DOHH2 (cell line): ENCODE measurements around the gene SLC15A4.

Experiments used
- H3F3A ChIP-seq: fragments of 200-600 bp; sonication (generic), shearing (Covaris generic); 2 replicates; pipeline ENCODE4 v1.6.0; 2016; ENCODE audit warnings: antibody characterized with exemption, mild to moderate bottlenecking; ENCODE audit not compliant: control insufficient read depth, insufficient read depth
- H3K27ac ChIP-seq: fragments of 200-600 bp; sonication (generic); 2 replicates; pipeline ENCODE4 v1.5.1; 2014; ENCODE audit warnings: low read depth, mild to moderate bottlenecking, low read length, moderate library complexity
- H3K27me3 ChIP-seq: fragments of 200-600 bp; sonication (generic); 2 replicates; pipeline ENCODE4 v1.6.1; 2014; ENCODE audit warnings: mild to moderate bottlenecking, low read length, mixed read lengths; ENCODE audit not compliant: control insufficient read depth
- H3K36me3 ChIP-seq: fragments of 200-600 bp; sonication (generic); 2 replicates; pipeline ENCODE4 v1.6.1; 2014; ENCODE audit warnings: mild to moderate bottlenecking, low read length, moderate library complexity, mixed read lengths; ENCODE audit not compliant: control insufficient read depth
- H3K4me1 ChIP-seq: fragments of 200-600 bp; sonication (generic); 2 replicates; pipeline ENCODE4 v1.6.1; 2014; ENCODE audit warnings: mild to moderate bottlenecking, low read length, mixed read lengths; ENCODE audit not compliant: control insufficient read depth
- H3K4me2 ChIP-seq: fragments of 200-600 bp; sonication (generic); 2 replicates; pipeline ENCODE4 v1.6.0; 2014; ENCODE audit warnings: mild to moderate bottlenecking, low read length, moderate library complexity
- H3K4me3 ChIP-seq: fragments of 200-600 bp; sonication (generic); 2 replicates; pipeline ENCODE4 v1.5.1; 2014; ENCODE audit warnings: mild to moderate bottlenecking, low read length, mixed read lengths
- H3K79me2 ChIP-seq: fragments of 200-600 bp; sonication (generic); 2 replicates; pipeline ENCODE4 v1.6.1; 2014; ENCODE audit warnings: mild to moderate bottlenecking, low read length, mixed read lengths; ENCODE audit not compliant: control insufficient read depth
- H3K9me2 ChIP-seq: fragments of 200-600 bp; sonication (generic); replicated peaks from 2 replicates; pipeline ENCODE4 v1.6.1; 2014; ENCODE audit warnings: mild to moderate bottlenecking, low read length, mixed read lengths; ENCODE audit not compliant: control insufficient read depth
- H3K9me3 ChIP-seq: fragments of 200-600 bp; sonication (generic); 2 replicates; pipeline ENCODE4 v1.6.1; 2014; ENCODE audit warnings: antibody characterized with exemption, low read length, mixed read lengths; ENCODE audit not compliant: control insufficient read depth, insufficient read depth
- H4K20me1 ChIP-seq: fragments of 200-600 bp; sonication (generic); 2 replicates; pipeline ENCODE4 v1.6.0; 2014; ENCODE audit warnings: low read depth, mild to moderate bottlenecking, antibody characterized with exemption, low read length, moderate library complexity; ENCODE audit not compliant: control insufficient read depth, insufficient read depth
- CTCF ChIP-seq: fragments of 200-600 bp; sonication (generic); IDR thresholded peaks from one replicate; pipeline ENCODE4 v1.5.1; 2014; ENCODE audit warnings: antibody characterized with exemption, mild to moderate bottlenecking, low read depth, low read length; ENCODE audit not compliant: poor library complexity, severe bottlenecking
- EZH2phosphoT487 ChIP-seq: fragments of 200-600 bp; sonication (generic); IDR thresholded peaks from 2 replicates; pipeline ENCODE4 v1.6.1; 2017; ENCODE audit warnings: borderline replicate concordance, mild to moderate bottlenecking, antibody characterized with exemption, low read length, moderate library complexity, mixed read lengths

SLC15A4 gene

DNA sequence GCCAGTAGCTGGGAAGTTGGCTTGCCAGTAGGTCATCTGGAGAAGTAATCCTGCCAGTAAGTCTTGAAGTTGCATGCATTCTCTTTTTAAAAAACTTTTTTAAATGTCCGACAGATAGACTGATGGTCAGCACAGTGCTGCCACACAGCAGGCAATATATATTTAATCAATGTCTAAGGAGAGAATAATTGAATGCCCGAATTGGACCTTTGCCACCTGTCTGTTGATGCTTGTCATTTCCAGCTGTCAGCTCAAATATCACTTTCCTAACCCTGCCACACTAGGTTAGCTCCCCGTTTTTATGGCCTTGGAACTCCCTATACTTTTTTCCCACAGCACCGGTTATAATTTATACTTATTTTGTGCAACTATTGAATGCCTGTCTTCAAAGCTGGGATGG lies 2.1 kb upstream of the SLC15A4 start:
- H3K36me3 ChIP-seq = peaks cover 26% of the 10 kb centered on the region
- H3K9me2 ChIP-seq = no peaks in the 10 kb centered on the region
- H4K20me1 ChIP-seq = no peaks in the 10 kb centered on the region
- H3F3A ChIP-seq = peaks cover 38% of the 10 kb centered on the region
- peaks cover 75% of the 10 kb centered on the region for H3K4me1 ChIP-seq
- H3K4me2 ChIP-seq = peak overlapping the region; percentile 45
- no peaks in the 10 kb centered on the region for H3K9me3 ChIP-seq
- no peak overlapping the region for H3K27ac ChIP-seq
- H3K4me3 ChIP-seq = no peak overlapping the region
- H3K79me2 ChIP-seq = peaks cover 38% of the 10 kb centered on the region
- H3K27me3 ChIP-seq = no peaks in the 10 kb centered on the region
- TF ChIP-seq EZH2phosphoT487 (no peak), CTCF (no peak)

DNA sequence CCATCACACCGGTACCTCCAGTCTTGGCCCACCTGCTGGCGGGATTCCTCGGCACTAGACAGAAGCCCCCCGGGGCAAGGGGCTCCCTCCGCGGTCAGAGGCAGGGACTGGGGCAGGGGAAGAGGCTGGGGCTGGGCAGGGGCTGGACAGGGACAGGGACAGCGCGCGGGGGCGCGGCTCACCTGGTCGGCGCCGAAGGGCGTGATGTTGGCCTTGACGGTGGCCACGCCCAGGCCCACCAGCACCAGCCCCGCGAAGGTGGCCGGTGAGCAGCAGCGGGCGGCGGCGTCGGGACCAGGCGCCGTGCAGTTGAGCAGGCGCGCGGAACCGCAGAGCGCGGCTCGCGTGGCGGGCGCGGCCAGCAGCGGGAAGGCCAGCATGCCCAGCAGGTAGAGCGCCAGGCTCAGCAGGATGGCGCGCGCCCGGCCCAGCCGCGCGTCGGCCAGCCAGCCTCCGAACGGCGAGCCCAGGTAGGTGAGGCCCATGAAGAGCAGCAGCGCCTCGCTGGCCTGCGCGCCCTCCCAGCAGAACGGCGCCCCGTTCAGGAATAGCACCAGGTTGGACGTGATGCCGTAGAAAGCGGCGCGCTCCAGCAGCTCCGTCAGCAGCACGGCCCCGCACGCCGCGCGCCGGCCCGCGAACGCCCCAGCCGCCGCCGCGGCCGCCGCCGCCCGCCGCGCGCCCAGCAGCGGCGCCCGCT lies 392 bp downstream of the SLC15A4 start:
- Histone ChIP-seq H3K4me2 (peak overlapping the region; percentile 99), H3K36me3 (peaks cover 48% of the 10 kb centered on the region), H3K9me3 (no peaks in the 10 kb centered on the region), H3K4me3 (peak overlapping the region; percentile 98), H3K27me3 (no peaks in the 10 kb centered on the region), H3F3A (peaks cover 29% of the 10 kb centered on the region), H4K20me1 (peaks cover 8% of the 10 kb centered on the region), H3K4me1 (peaks cover 75% of the 10 kb centered on the region), H3K79me2 (peaks cover 63% of the 10 kb centered on the region), H3K9me2 (no peaks in the 10 kb centered on the region), H3K27ac (peak overlapping the region; percentile 93)
- TF ChIP-seq CTCF (no peak), EZH2phosphoT487 (no peak)

- peaks cover 27% of the 10 kb centered on the region for H3F3A ChIP-seq
- H4K20me1 ChIP-seq = peaks cover 25% of the 10 kb centered on the region
Observed at GRCh38 chr12:128820723-128821432, 2.9 kb downstream of the SLC15A4 start.

More at GRCh38 chr12:128820723-128821432, 2.9 kb downstream of the SLC15A4 start:
- Histone ChIP-seq H3K27me3 (no peaks in the 10 kb centered on the region), H3K9me3 (no peaks in the 10 kb centered on the region), H3K36me3 (peaks cover 65% of the 10 kb centered on the region), H3K79me2 (peaks cover 88% of the 10 kb centered on the region), H3K4me2 (peak overlapping the region; percentile 99), H3K27ac (peak overlapping the region; percentile 93), H3K4me1 (peaks cover 75% of the 10 kb centered on the region), H3K4me3 (peak overlapping the region; percentile 98), H3K9me2 (no peaks in the 10 kb centered on the region)
- TF ChIP-seq CTCF = no peak
- TF ChIP-seq EZH2phosphoT487 = no peak
